A549 treated with Hydrocortisone at 1 μM for 4 hours (cell line): ENCODE measurements around the gene ETDA. TPM values are rescaled to one million over a fixed set of nuclear protein-coding genes. Genes with fewer than 3 reads are reported as not detected.

Experiments
- total RNA-seq: library from RNA; stranded (reverse); fragments of 200-300 nt; extraction: Qiagen RNA extraction; gene quantifications from 5 replicates; pipeline ENCODE4 v1.2.3, GENCODE V29; 2022

The ETDA gene
- total RNA-seq, result not detected in 5 replicates

DNA sequence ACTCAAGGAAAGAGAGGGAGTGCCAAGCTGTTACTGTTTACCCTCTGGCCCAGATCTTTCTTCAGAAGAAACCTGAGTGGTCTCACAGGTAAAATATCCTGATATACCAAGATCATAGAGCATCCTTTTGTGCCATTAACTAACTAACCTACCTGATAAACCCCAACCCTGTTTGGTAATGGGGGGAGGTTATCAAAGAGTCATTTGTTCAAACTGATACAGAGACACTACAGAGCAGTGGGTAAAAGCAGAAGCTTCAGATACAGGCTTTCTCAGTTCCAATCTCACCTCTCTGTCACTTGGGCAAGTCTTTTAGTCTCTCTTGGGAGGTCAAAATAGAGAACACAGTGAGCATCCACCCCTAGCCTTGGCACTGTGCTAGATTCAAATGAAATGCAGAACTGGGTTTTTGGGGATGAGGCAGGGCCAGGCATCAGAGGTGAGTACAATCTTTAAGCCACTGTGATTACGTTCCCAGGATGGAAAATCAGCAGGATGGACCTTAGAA, at the start of gene ETDA:
TSS of gene ETDA (plus strand) at position 51 of the 508 bp plus-strand sequence. CDS start 1,216 bp downstream, outside the sequence.

Other genes starting within 250 kb of the ETDA start
- 7.7 to 10.1 TPM (median 8.7 TPM) in 5 replicates for gene RTL8B, start 229.5 kb upstream of the ETDA start, total RNA-seq
- gene RTL8C, start 219.7 kb upstream of the ETDA start, total RNA-seq, result 150 to 226 TPM (median 199 TPM) in 5 replicates
- gene RTL8A, start 199.9 kb upstream of the ETDA start, total RNA-seq, result 144 to 180 TPM (median 171 TPM) in 5 replicates
- gene SMIM10L2B, start 153.3 kb upstream of the ETDA start, total RNA-seq, result 0.03 to 0.15 TPM (median 0.07 TPM) in 5 replicates
- gene ETDB, start 131.5 kb upstream of the ETDA start, total RNA-seq, result not detected in 5 replicates
- not detected in 5 replicates for gene CT55, start 80.7 kb upstream of the ETDA start, total RNA-seq
- gene ETDC, start 57.4 kb downstream of the ETDA start, total RNA-seq, result not detected in 5 replicates
- gene ZNF75D, start 92.0 kb downstream of the ETDA start, total RNA-seq, result 2.7 to 3.8 TPM (median 3.0 TPM) in 5 replicates
- gene ZNF449, start 92.7 kb downstream of the ETDA start, total RNA-seq, result 3.1 to 4.7 TPM (median 3.8 TPM) in 5 replicates
- 0.15 to 0.22 TPM (median 0.20 TPM) in 5 replicates for gene SMIM10L2A, start 169.9 kb downstream of the ETDA start, total RNA-seq